ENCODE measurements around the gene KLC1.
A peak's percentile ranks its signal among the peaks of the same experiment; 100 is the strongest.

Gene KLC1

DNA sequence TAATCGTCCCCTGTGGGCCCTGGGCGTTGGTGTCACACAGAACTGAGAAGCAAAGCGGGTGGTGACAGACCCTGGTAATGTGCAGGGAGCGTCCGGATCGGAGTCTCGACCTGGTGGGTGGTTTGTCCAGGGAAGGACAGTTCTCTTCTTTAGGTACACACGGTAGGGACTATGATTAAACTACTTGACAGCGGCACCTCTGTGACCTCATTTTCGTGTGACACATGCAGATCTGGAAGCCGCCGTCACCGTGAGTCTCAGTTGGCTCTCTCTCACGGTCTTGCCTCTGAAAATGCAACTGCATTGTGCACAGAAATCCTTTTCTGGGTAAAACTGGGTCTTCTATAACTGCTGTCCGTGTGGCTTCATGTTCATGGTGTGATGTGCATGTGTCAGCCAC, 54.1 kb downstream of the KLC1 start:
- no peak for TF ChIP-seq CTCF (conservative IDR thresholded peaks at IDR 0.05; ENCODE audit: low read depth, low read length)
- no peak for DNase-seq (ENCODE audit: low read depth)
- H3K4me3 ChIP-seq (ENCODE audit: low read depth, low read length): no peak overlapping the region

DNA sequence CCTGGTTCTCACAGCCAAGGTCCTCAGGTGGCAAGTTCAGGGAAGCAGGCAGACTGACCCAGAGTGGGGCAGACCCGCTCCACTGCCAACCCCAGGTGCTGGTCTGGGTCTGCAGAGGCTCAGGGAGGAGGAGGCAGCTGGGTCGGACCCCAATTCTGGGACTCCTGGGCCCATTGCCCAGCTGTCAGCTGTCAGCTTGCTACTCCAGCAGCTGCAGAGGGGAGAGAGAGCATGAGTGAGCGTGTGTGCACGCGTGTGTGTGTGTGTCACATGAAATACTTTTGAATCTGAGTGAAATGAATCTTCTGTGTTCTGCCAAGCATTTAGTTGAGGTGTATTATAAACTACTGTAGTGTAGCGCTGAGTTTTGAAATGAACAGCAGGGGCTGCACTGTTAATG, 55.5 kb downstream of the KLC1 start:
- no peak for DNase-seq (ENCODE audit: low read depth)
- H3K4me3 ChIP-seq (ENCODE audit: low read depth, low read length): no peak overlapping the region
- TF ChIP-seq CTCF (conservative IDR thresholded peaks at IDR 0.05; ENCODE audit: low read depth, low read length): no peak

- no peak for DNase-seq (ENCODE audit: low read depth)
- no peak overlapping the region for H3K4me3 ChIP-seq (ENCODE audit: low read depth, low read length)
- no peak for TF ChIP-seq CTCF (conservative IDR thresholded peaks at IDR 0.05; ENCODE audit: low read depth, low read length)
These were observed 55.9 kb downstream of the KLC1 start for GRCh38 chr14:103684871-103685270.

GRCh38 chr14:103685276-103686211, 56.5 kb downstream of the KLC1 start:
- H3K4me3 ChIP-seq (ENCODE audit: low read depth, low read length): no peak overlapping the region
- no peak for DNase-seq (ENCODE audit: low read depth)
- TF ChIP-seq CTCF (conservative IDR thresholded peaks at IDR 0.05; ENCODE audit: low read depth, low read length): no peak

GRCh38 chr14:103686831-103687485, 57.9 kb downstream of the KLC1 start:
- H3K4me3 ChIP-seq (ENCODE audit: low read depth, low read length): no peak overlapping the region
- TF ChIP-seq CTCF (conservative IDR thresholded peaks at IDR 0.05; ENCODE audit: low read depth, low read length): no peak
- peak; percentile 87 for DNase-seq (ENCODE audit: low read depth)

- TF ChIP-seq CTCF (conservative IDR thresholded peaks at IDR 0.05; ENCODE audit: low read depth, low read length): no peak
- DNase-seq (ENCODE audit: low read depth): no peak
- no peak overlapping the region for H3K4me3 ChIP-seq (ENCODE audit: low read depth, low read length)
These were observed 58.7 kb downstream of the KLC1 start for GRCh38 chr14:103687712-103688111.

Data from choroid plexus epithelial cell (primary cell).